ENCODE results near the gene PPM1D. TPM values are rescaled to one million over a fixed set of nuclear protein-coding genes. Genes with fewer than 3 reads are reported as not detected.
A peak's percentile ranks its signal among the peaks of the same experiment; 100 is the strongest.

The PPM1D gene
- total RNA-seq, 1 experiment from 2014 or later = 17.9 TPM

GRCh38 chr17:60577147-60577915 is 22.7 kb upstream of the PPM1D start:
- H3K36me3 ChIP-seq (ENCODE audit: control insufficient read depth, insufficient read depth, low read length) = no peaks in the 10 kb centered on the region
- TF ChIP-seq CTCF (IDR thresholded peaks at IDR 0.05; ENCODE audit: insufficient read depth in 1 of 2, low read depth in 1 of 2, low read length in 1 of 2, severe bottlenecking in 1 of 2, unreplicated experiment in 1 of 2) = no peak
- H3K4me3 ChIP-seq (ENCODE audit: low read depth, low read length) = 0 out of 2 replicates have a peak overlapping the region, but pooled peaks have one; percentile 9
- H3K27me3 ChIP-seq (replicated peaks; ENCODE audit: control insufficient read depth, insufficient read depth, low read length) = no peaks in the 10 kb centered on the region
- peaks cover 18% of the 10 kb centered on the region for H3K4me1 ChIP-seq
- DNase-seq = peak in 1 of 2 experiments; percentile 45
- Mint-ChIP-seq H3K36me3 (ENCODE audit: insufficient read depth, unreplicated experiment) (no peaks in the 10 kb centered on the region), H3K4me1 (ENCODE audit: low read depth, unreplicated experiment) (no peaks in the 10 kb centered on the region), H3K4me3 (ENCODE audit: unreplicated experiment) (peak overlapping the region; percentile 58), H3K27ac (ENCODE audit: unreplicated experiment) (peak overlapping the region; percentile 16), H3K9me3 (ENCODE audit: unreplicated experiment) (no peaks in the 10 kb centered on the region), H3K27me3 (ENCODE audit: insufficient read depth, unreplicated experiment) (no peaks in the 10 kb centered on the region)
- POLR2A ChIA-PET = interaction anchor here (0.6 to 2.1 kb wide), 3 partner anchors 22 to 279 kb away, joined by 3 to 13 read pairs (median 7); partner anchors contain the start of genes BCAS3 and PPM1D
- no peaks in the 10 kb centered on the region for H3K9me3 ChIP-seq
- CTCF ChIA-PET = interaction anchor here (0.6 to 2.3 kb wide), 10 partner anchors 8 to 346 kb away, joined by 3 to 36 read pairs (median 9); partner anchors contain the start of genes BCAS3 and PPM1D
- BruUV-seq (replicated peaks) = TSS peak; percentile 77
- intact Hi-C loops (cut with micrococcal nuclease; ENCODE audit: unreplicated experiment) = loop anchor here (1.0 kb wide), 1 partner anchor 61 kb away; no protein-coding TSS in a partner anchor

- no peaks in the 10 kb centered on the region for H3K4me1 Mint-ChIP-seq (ENCODE audit: low read depth, unreplicated experiment)
- no peaks in the 10 kb centered on the region for H3K36me3 Mint-ChIP-seq (ENCODE audit: insufficient read depth, unreplicated experiment)
- H3K27ac Mint-ChIP-seq (ENCODE audit: unreplicated experiment) = no peak overlapping the region
- ChIA-PET POLR2A (no interaction called here), CTCF (interaction anchor here (1.7 kb wide), 1 partner anchor 9 kb away, joined by 14 read pairs; no protein-coding TSS in a partner anchor)
- Histone ChIP-seq H3K27me3 (replicated peaks; ENCODE audit: control insufficient read depth, insufficient read depth, low read length) (no peaks in the 10 kb centered on the region), H3K4me3 (ENCODE audit: low read depth, low read length) (no peak overlapping the region), H3K36me3 (ENCODE audit: control insufficient read depth, insufficient read depth, low read length) (no peaks in the 10 kb centered on the region), H3K4me1 (0 out of 2 replicates have a peak, but pooled peaks cover under 1% of the 10 kb centered on the region), H3K9me3 (no peaks in the 10 kb centered on the region)
- H3K9me3 Mint-ChIP-seq (ENCODE audit: unreplicated experiment) = no peaks in the 10 kb centered on the region
- intact Hi-C loops (cut with micrococcal nuclease; ENCODE audit: unreplicated experiment) = no loop called here
- H3K4me3 Mint-ChIP-seq (ENCODE audit: unreplicated experiment) = no peak overlapping the region
- TF ChIP-seq CTCF (IDR thresholded peaks at IDR 0.05; ENCODE audit: insufficient read depth in 1 of 2, low read depth in 1 of 2, low read length in 1 of 2, severe bottlenecking in 1 of 2, unreplicated experiment in 1 of 2) = no peak
- no TSS peak for BruUV-seq (replicated peaks)
- no peaks in the 10 kb centered on the region for H3K27me3 Mint-ChIP-seq (ENCODE audit: insufficient read depth, unreplicated experiment)
- DNase-seq = no peak
Observed at GRCh38 chr17:60579090-60579489, 20.9 kb upstream of the PPM1D start.

GRCh38 chr17:60579551-60579950 is 20.4 kb upstream of the PPM1D start:
- Mint-ChIP-seq H3K4me3 (ENCODE audit: unreplicated experiment) (no peak overlapping the region), H3K9me3 (ENCODE audit: unreplicated experiment) (no peaks in the 10 kb centered on the region), H3K36me3 (ENCODE audit: insufficient read depth, unreplicated experiment) (no peaks in the 10 kb centered on the region), H3K4me1 (ENCODE audit: low read depth, unreplicated experiment) (no peaks in the 10 kb centered on the region), H3K27me3 (ENCODE audit: insufficient read depth, unreplicated experiment) (no peaks in the 10 kb centered on the region), H3K27ac (ENCODE audit: unreplicated experiment) (no peak overlapping the region)
- H3K36me3 ChIP-seq (ENCODE audit: control insufficient read depth, insufficient read depth, low read length) = no peaks in the 10 kb centered on the region
- H3K4me1 ChIP-seq = no peaks in the 10 kb centered on the region
- H3K27me3 ChIP-seq (replicated peaks; ENCODE audit: control insufficient read depth, insufficient read depth, low read length) = no peaks in the 10 kb centered on the region
- H3K4me3 ChIP-seq (ENCODE audit: low read depth, low read length) = no peak overlapping the region
- POLR2A ChIA-PET = no interaction called here
- intact Hi-C loops (cut with micrococcal nuclease; ENCODE audit: unreplicated experiment) = no loop called here
- no peak for DNase-seq
- no peaks in the 10 kb centered on the region for H3K9me3 ChIP-seq
- TF ChIP-seq CTCF (IDR thresholded peaks at IDR 0.05; ENCODE audit: insufficient read depth in 1 of 2, low read depth in 1 of 2, low read length in 1 of 2, severe bottlenecking in 1 of 2, unreplicated experiment in 1 of 2) = no peak
- no TSS peak for BruUV-seq (replicated peaks)
- CTCF ChIA-PET = no interaction called here
